HEK293T (cell line): Measurements from ENCODE around the gene BCL2L2.

Experiments
- ARNT ChIP-seq: fragments of 450-650 bp; IDR thresholded peaks from 2 replicates; pipeline ENCODE4 v1.6.1; 2017; ENCODE audit warnings: mild to moderate bottlenecking
- BHLHE40 ChIP-seq: fragments of 450-650 bp; IDR thresholded peaks from 2 replicates; pipeline ENCODE4 v1.6.1; 2016; ENCODE audit warnings: mild to moderate bottlenecking, moderate library complexity, borderline replicate concordance
- CTBP1 ChIP-seq: fragments of 450-650 bp; IDR thresholded peaks from 2 replicates; pipeline ENCODE4 v1.6.1; 2016; ENCODE audit warnings: borderline replicate concordance
- ELF4 ChIP-seq: fragments of 450-650 bp; IDR thresholded peaks from 2 replicates; pipeline ENCODE4 v1.6.1; 2017; ENCODE audit warnings: antibody characterized with exemption
- FOXA1 ChIP-seq: fragments of 450-650 bp; IDR thresholded peaks from 2 replicates; pipeline ENCODE4 v1.6.1; 2016; ENCODE audit warnings: mild to moderate bottlenecking
- FOXK2 ChIP-seq: fragments of 450-650 bp; IDR thresholded peaks from 2 replicates; pipeline ENCODE4 v1.6.1; 2016; ENCODE audit warnings: mild to moderate bottlenecking
- FOXM1 ChIP-seq: fragments of 450-650 bp; IDR thresholded peaks from 2 replicates; pipeline ENCODE4 v1.6.1; 2017; ENCODE audit warnings: mild to moderate bottlenecking, borderline replicate concordance
- L3MBTL2 ChIP-seq: fragments of 450-650 bp; conservative IDR thresholded peaks from 2 replicates; pipeline ENCODE4 v1.6.1; 2016; ENCODE audit warnings: mild to moderate bottlenecking
- NFRKB ChIP-seq: fragments of 450-650 bp; IDR thresholded peaks from 2 replicates; pipeline ENCODE4 v1.6.1; 2016; ENCODE audit warnings: mild to moderate bottlenecking, moderate library complexity
- PKNOX1 ChIP-seq: fragments of 450-650 bp; IDR thresholded peaks from 2 replicates; pipeline ENCODE4 v1.6.1; 2016
- SP1 ChIP-seq: fragments of 450-650 bp; IDR thresholded peaks from 2 replicates; pipeline ENCODE4 v1.6.1; 2017
- SUZ12 ChIP-seq: fragments of 450-650 bp; IDR thresholded peaks from 2 replicates; pipeline ENCODE4 v1.6.1; 2016; ENCODE audit warnings: mild to moderate bottlenecking
- TARDBP ChIP-seq: fragments of 450-650 bp; IDR thresholded peaks from 2 replicates; pipeline ENCODE4 v1.6.1; 2016

GRCh38 chr14:23351681-23352505, 45.3 kb downstream of the BCL2L2 start:
- no peak for TF ChIP-seq ELF4
- no peak for TF ChIP-seq ARNT
- no peak for TF ChIP-seq FOXM1
- TF ChIP-seq BHLHE40, result no peak
- TF ChIP-seq SP1, result no peak
- TF ChIP-seq NFRKB, result no peak
- no peak for TF ChIP-seq CTBP1
- no peak for TF ChIP-seq PKNOX1
- no peak for TF ChIP-seq FOXA1
- no peak for TF ChIP-seq L3MBTL2
- no peak for TF ChIP-seq TARDBP
- TF ChIP-seq FOXK2, result no peak
- TF ChIP-seq SUZ12, result no peak
